ENCODE measurements around the gene ARHGEF28.

DNA sequence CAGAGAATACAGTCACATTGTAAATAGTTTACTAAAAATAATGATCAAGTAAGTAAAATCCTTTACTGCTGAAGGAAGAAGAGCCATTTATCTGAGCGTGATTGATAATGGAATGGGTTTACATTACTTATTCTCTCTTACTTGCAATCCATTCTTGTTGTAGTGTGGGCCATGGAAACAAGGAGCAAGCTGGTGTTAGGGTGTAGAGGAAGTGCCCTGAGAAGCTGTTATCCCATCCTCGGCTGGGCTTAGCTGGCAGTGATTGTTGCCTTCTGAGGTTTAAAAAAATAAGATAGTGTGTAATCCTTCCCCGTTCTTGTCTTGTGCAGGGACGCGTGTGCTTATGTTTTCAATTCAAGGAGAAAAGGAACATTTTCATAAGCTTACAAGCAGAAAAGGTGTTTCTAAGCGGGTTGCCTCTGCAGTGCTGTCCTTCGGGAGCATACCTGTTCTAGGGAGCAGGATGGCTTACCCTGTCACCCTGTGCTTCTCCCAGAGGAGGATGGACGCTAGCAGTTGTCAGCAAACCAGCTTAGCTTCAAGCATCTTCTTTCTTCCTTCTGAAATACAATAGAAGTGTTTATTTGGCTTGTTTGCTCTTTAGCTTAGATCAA is 188.3 kb downstream of the ARHGEF28 start:
- TF ChIP-seq, protein P1, sequence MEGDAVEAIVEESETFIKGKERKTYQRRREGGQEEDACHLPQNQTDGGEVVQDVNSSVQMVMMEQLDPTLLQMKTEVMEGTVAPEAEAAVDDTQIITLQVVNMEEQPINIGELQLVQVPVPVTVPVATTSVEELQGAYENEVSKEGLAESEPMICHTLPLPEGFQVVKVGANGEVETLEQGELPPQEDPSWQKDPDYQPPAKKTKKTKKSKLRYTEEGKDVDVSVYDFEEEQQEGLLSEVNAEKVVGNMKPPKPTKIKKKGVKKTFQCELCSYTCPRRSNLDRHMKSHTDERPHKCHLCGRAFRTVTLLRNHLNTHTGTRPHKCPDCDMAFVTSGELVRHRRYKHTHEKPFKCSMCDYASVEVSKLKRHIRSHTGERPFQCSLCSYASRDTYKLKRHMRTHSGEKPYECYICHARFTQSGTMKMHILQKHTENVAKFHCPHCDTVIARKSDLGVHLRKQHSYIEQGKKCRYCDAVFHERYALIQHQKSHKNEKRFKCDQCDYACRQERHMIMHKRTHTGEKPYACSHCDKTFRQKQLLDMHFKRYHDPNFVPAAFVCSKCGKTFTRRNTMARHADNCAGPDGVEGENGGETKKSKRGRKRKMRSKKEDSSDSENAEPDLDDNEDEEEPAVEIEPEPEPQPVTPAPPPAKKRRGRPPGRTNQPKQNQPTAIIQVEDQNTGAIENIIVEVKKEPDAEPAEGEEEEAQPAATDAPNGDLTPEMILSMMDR (conservative IDR thresholded peaks at IDR 0.05 in 1 of 2, IDR thresholded peaks at IDR 0.05 in 1 of 2; ENCODE audit: low read depth in 1 of 2, low read length in 2 of 2), result no peak
- TF ChIP-seq EZH2 (IDR thresholded peaks at IDR 0.05; ENCODE audit: low read length, missing control alignments), result no peak

Measured in fibroblast of lung (primary cell).